MG63 (cell line): ENCODE measurements around the gene ACADM. TPM values are rescaled to one million over a fixed set of nuclear protein-coding genes. Genes with fewer than 3 reads are reported as not detected.
A peak's percentile ranks its signal among the peaks of the same experiment; 100 is the strongest.
"Not testable (repeated sequence)": the region's sequence is repeated elsewhere in the genome, so short reads cannot be mapped to it uniquely, and the experiment has no call there.

Experiments used
- DNase-seq: peaks from one replicate; pipeline ENCODE4 v3.0.0-alpha.2; 2020
- H3K27me3 ChIP-seq: fragments of 250-450 bp; sonication (Bioruptor Pico); 2 replicates; pipeline ENCODE4 v1.5.1; 2020; ENCODE audit warnings: mild to moderate bottlenecking, moderate library complexity
- H3K36me3 ChIP-seq: fragments of 250-450 bp; sonication (Bioruptor Pico); 2 replicates; pipeline ENCODE4 v1.5.1; 2020; ENCODE audit warnings: mild to moderate bottlenecking, moderate library complexity
- H3K4me3 ChIP-seq: fragments of 250-450 bp; sonication (Bioruptor Pico); 2 replicates; pipeline ENCODE4 v1.5.1; 2020; ENCODE audit warnings: mild to moderate bottlenecking, moderate library complexity
- H3K9me3 ChIP-seq: fragments of 250-450 bp; sonication (Bioruptor Pico); 2 replicates; pipeline ENCODE4 v1.5.1; 2020; ENCODE audit warnings: mild to moderate bottlenecking, moderate library complexity
- total RNA-seq: library from RNA; depleted of rRNA; stranded (reverse); fragments of >200 nt; shearing (Covaris generic); gene quantifications from 2 replicates; pipeline ENCODE4 v1.2.3, GENCODE V29; 2014; ENCODE audit warnings: low replicate concordance

Gene ACADM
- total RNA-seq, 1 experiment from 2014 or later = 26.9 TPM

GRCh38 chr1:75725861-75726361, 1.4 kb downstream of the ACADM start:
- DNase-seq = no peak
- H3K9me3 ChIP-seq = no peaks in the 10 kb centered on the region
- no peaks in the 10 kb centered on the region for H3K27me3 ChIP-seq
- H3K36me3 ChIP-seq = peaks cover 11% of the 10 kb centered on the region
- H3K4me3 ChIP-seq = peak overlapping the region; percentile 83

GRCh38 chr1:75727571-75727970, 3.1 kb downstream of the ACADM start:
- Histone ChIP-seq H3K36me3 (peaks cover 14% of the 10 kb centered on the region), H3K4me3 (no peak overlapping the region), H3K9me3 (no peaks in the 10 kb centered on the region), H3K27me3 (no peaks in the 10 kb centered on the region)
- no peak for DNase-seq

- Histone ChIP-seq H3K9me3 (no peaks in the 10 kb centered on the region), H3K36me3 (peaks cover 35% of the 10 kb centered on the region), H3K4me3 (no peak overlapping the region)
Measured at GRCh38 chr1:75730432-75730831, 5.9 kb downstream of the ACADM start.

GRCh38 chr1:75731881-75732280, 7.4 kb downstream of the ACADM start:
- Histone ChIP-seq H3K27me3 (no peaks in the 10 kb centered on the region), H3K4me3 (no peak overlapping the region), H3K9me3 (no peaks in the 10 kb centered on the region), H3K36me3 (peaks cover 39% of the 10 kb centered on the region)
- DNase-seq = no peak

More at GRCh38 chr1:75730432-75730831, 5.9 kb downstream of the ACADM start:
- no peak for DNase-seq
- no peaks in the 10 kb centered on the region for H3K27me3 ChIP-seq

GRCh38 chr1:75732703-75733102, 8.2 kb downstream of the ACADM start:
- no peak for DNase-seq
- H3K4me3 ChIP-seq = no peak overlapping the region
- H3K36me3 ChIP-seq = peaks cover 35% of the 10 kb centered on the region
- H3K27me3 ChIP-seq = no peaks in the 10 kb centered on the region
- H3K9me3 ChIP-seq = no peaks in the 10 kb centered on the region

GRCh38 chr1:75733661-75734060, 9.2 kb downstream of the ACADM start:
- Histone ChIP-seq H3K27me3 (no peaks in the 10 kb centered on the region), H3K4me3 (no peak overlapping the region), H3K36me3 (peaks cover 31% of the 10 kb centered on the region), H3K9me3 (no peaks in the 10 kb centered on the region)
- DNase-seq = no peak

GRCh38 chr1:75736016-75736415, 11.5 kb downstream of the ACADM start:
- DNase-seq = no peak
- Histone ChIP-seq H3K27me3 (no peaks in the 10 kb centered on the region), H3K36me3 (peaks cover 42% of the 10 kb centered on the region), H3K9me3 (no peaks in the 10 kb centered on the region), H3K4me3 (no peak overlapping the region)

- DNase-seq = no peak
- peaks cover 18% of the 10 kb centered on the region for H3K36me3 ChIP-seq
- no peaks in the 10 kb centered on the region for H3K9me3 ChIP-seq
- no peaks in the 10 kb centered on the region for H3K27me3 ChIP-seq
- no peak overlapping the region for H3K4me3 ChIP-seq
Measured at GRCh38 chr1:75742047-75742625, 17.6 kb downstream of the ACADM start.

- Histone ChIP-seq H3K27me3 (no peaks in the 10 kb centered on the region), H3K9me3 (no peaks in the 10 kb centered on the region), H3K4me3 (no peak overlapping the region), H3K36me3 (peaks cover 13% of the 10 kb centered on the region)
- DNase-seq = no peak
Measured at GRCh38 chr1:75745276-75745675, 20.8 kb downstream of the ACADM start.

GRCh38 chr1:75757210-75757609, 32.7 kb downstream of the ACADM start:
- H3K36me3 ChIP-seq = peaks cover 30% of the 10 kb centered on the region
- not testable (repeated sequence) for DNase-seq, H3K4me3 ChIP-seq, H3K27me3 ChIP-seq, H3K9me3 ChIP-seq

GRCh38 chr1:75758543-75758942, 34.0 kb downstream of the ACADM start:
- DNase-seq, H3K4me3 ChIP-seq, H3K27me3 ChIP-seq, H3K9me3 ChIP-seq: not testable (repeated sequence)
- peaks cover 30% of the 10 kb centered on the region for H3K36me3 ChIP-seq

GRCh38 chr1:75764057-75764655, 39.6 kb downstream of the ACADM start:
- H3K27me3 ChIP-seq = no peaks in the 10 kb centered on the region

GRCh38 chr1:75765697-75766355, 41.3 kb downstream of the ACADM start:
- no peak overlapping the region for H3K4me3 ChIP-seq
- DNase-seq = no peak

More at GRCh38 chr1:75764057-75764655, 39.6 kb downstream of the ACADM start:
- Histone ChIP-seq H3K9me3 (no peaks in the 10 kb centered on the region), H3K36me3 (peaks cover 11% of the 10 kb centered on the region), H3K4me3 (no peak overlapping the region)
- DNase-seq = no peak

GRCh38 chr1:75768016-75768415, 43.5 kb downstream of the ACADM start:
- no peak for DNase-seq

More at GRCh38 chr1:75765697-75766355, 41.3 kb downstream of the ACADM start:
- Histone ChIP-seq H3K27me3 (no peaks in the 10 kb centered on the region), H3K36me3 (peaks cover 11% of the 10 kb centered on the region; the same call in 1 of the 2 replicates), H3K9me3 (no peaks in the 10 kb centered on the region)

GRCh38 chr1:75770761-75771160, 46.3 kb downstream of the ACADM start:
- DNase-seq = no peak
- H3K36me3 ChIP-seq = no peaks in the 10 kb centered on the region
- H3K9me3 ChIP-seq = no peaks in the 10 kb centered on the region
- no peaks in the 10 kb centered on the region for H3K27me3 ChIP-seq
- no peak overlapping the region for H3K4me3 ChIP-seq

More at GRCh38 chr1:75768016-75768415, 43.5 kb downstream of the ACADM start:
- peaks cover 5% of the 10 kb centered on the region; the same call in 1 of the 2 replicates for H3K36me3 ChIP-seq
- H3K27me3 ChIP-seq = no peaks in the 10 kb centered on the region
- no peaks in the 10 kb centered on the region for H3K9me3 ChIP-seq
- H3K4me3 ChIP-seq = no peak overlapping the region

GRCh38 chr1:75771978-75772377, 47.5 kb downstream of the ACADM start:
- H3K9me3 ChIP-seq = no peaks in the 10 kb centered on the region
- H3K27me3 ChIP-seq = no peaks in the 10 kb centered on the region
- no peak overlapping the region for H3K4me3 ChIP-seq
- DNase-seq = no peak
- no peaks in the 10 kb centered on the region for H3K36me3 ChIP-seq

- not testable (repeated sequence) for H3K27me3 ChIP-seq, H3K4me3 ChIP-seq, DNase-seq, H3K9me3 ChIP-seq, H3K36me3 ChIP-seq
Measured at GRCh38 chr1:75777812-75778211, 53.3 kb downstream of the ACADM start.
